GM11168 (cell line): Measurements from ENCODE around the gene RAVER1.

ENCODE experiments used
- in situ Hi-C: fragments of 300-500 bp; cut with MboI; formaldehyde crosslinking; loops from one replicate; pipeline ENCODE4 v1.12.0; 2022; ENCODE audit warnings: low sequenced_read_pairs; ENCODE audit not compliant: unreplicated experiment

The RAVER1 gene

DNA sequence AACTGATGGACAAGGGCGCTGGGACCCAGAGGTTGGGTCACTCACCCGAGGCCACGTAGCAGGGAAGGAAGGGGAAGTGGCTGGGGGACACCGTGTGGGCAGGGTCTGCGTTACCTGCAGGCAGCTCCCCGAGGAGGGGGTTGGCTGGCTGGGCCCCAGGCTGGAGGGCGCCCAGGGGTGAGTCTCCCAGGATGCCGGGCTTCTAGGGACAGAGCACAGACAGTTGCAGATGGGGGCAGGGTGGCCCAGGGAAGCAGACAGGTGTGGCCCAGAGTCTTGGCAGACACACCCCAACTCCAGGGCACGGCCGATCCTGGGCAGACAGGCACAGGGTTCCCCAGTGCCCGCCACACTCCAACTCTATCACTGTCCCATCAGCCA lies 11.9 kb downstream of the RAVER1 start:
- in situ Hi-C loops: no loop called here

DNA sequence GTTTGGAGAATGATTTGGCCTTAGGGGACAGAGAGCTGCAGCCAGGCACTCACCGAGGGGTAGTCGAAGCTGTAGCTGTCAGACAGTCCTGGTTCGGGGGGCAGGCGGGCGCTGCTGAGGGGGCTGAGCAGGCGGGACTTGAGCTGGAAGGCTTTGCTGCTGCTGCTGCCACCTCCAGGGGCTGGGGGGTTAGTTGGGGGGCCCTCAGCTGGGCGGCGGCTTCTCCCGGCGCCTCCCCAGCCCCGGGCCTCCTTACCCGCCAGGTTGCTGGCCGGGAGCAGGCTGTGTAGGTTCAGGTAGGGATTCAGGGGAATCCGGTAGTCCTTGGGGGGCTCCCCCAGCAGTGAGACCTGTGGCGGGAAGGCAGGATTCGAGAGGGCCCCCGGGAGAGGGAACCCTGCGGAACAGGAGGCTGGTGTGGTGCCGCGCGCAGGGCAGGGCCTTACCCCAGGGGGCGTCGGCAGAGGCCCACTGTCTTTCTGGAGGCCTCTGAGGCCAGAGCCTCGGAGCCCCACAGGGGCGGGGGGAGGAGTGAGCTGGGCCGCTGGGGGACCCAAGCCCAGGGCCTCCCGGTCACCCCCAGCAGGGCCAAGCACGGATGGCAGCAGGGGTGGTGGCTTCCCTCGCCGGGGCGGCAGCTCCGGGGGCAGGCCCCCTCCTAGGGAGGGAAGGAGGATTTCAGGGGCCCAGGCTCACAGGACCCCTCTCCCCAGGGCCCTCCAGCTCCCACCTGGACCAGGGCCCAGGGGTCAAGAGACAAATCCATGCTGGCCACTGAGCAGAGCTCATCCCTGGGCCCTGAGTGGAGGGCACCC lies 12.5 kb downstream of the RAVER1 start:
- in situ Hi-C loops: no loop called here

DNA sequence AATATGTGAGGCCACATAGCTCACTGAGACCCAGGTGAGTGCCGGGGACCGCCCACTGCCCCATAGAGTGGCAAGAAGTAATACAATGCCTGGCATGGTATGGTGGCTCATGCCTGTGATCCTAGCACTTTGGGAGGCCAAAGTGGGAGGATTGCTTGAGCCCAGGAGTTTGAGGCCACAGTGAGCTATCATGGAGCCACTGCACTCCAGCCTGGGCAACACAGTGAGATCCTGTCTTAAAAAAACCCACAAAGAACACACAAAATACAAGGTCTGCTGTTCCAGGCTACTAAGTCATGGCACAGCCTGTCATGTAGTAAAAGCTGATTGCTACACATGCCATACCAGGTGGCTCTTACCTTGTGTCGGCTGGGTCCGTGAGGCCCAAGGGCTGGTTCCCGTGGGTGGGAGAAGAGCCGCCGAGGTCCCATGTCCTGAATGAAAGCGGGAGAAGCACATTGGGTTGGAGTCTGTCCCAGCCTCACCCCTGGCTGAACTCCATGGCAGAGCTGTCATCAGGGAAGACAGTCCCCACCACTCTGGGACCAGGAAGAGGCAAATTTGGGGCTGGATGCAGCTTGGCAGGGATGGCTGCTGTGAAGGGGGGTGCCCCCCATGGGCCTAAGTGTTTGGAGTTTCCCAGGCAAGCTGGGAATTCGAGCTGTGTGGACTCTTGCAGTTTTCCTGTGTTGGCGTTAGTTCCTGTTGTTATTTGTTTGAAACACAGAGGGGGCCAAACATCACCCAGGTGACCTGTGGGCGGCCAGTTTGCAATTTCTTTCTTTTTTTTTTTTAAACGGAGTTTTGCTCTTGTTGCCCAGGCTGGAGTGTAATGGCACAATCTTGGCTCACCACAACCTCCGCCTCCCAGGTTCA lies 14.3 kb downstream of the RAVER1 start:
- in situ Hi-C loops: no loop called here

DNA sequence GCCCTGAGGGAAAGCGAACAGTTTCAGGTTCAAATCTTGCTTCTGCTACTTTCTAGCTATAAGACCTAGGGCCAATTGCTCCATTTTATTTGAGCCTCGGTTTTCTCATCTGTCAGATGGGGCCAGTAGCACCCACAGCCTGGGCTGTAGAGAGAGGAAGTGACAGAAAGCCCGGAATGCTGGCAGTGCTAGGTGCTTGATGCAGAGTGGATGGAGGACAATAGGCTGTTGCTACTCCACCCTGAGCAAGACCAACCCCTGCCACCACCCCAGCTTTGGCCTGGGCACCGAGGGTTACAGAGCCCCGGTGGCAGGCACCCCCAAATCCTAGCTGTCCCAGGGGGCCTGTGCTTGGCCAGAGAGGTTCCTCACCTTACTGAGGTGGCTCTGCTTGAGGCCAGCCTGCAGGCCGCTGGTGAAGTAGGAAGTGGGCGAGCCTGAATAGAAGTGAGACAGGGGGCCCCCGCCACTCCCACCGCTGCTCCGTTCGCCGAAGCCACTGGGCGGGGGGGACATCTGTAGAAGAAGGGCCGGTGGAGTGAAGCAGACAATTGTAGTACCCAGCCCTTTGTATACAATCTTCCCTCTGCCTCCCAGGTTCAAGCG lies 15.4 kb downstream of the RAVER1 start:
- in situ Hi-C loops: no loop called here

DNA sequence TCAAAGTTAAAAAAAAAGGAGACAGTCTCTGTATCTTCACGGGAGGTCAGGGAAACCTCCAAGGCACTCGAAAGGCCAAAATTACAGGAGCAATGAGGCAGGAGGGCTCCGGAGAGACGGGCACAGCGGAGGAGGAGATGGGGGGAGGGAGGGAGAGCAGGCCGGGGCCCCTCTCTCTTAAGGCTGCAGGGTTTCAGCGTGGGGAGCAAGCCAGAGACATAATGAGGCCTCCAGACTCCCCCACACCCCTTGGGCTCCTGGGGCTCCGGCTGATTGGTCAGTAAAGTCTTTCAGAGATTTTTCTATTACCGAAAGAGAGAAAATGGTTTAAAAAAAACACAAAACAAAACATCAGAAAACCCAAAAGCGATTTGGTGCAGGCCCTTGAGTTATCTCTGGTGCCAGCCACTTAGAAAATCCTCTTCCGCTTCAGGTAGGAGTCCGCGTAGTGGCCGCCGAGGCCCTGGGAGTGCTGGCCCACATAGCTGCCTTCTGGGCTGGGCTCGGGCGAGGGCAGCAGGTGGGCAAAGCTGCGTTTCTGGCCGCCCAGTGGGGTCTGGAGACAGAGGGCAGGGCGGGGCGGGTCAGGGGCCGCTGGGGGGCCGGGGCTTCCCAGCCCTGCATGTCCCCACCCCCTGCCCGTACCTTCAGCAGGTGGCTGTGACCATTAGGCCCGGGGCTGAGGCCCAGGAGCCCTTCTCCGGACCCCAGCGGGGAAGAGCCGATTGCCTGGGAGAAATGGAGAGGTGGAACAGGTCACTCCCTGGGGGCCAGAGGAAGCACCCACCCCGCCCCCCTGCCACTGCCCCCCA lies 16.1 kb downstream of the RAVER1 start:
- in situ Hi-C loops: no loop called here

DNA sequence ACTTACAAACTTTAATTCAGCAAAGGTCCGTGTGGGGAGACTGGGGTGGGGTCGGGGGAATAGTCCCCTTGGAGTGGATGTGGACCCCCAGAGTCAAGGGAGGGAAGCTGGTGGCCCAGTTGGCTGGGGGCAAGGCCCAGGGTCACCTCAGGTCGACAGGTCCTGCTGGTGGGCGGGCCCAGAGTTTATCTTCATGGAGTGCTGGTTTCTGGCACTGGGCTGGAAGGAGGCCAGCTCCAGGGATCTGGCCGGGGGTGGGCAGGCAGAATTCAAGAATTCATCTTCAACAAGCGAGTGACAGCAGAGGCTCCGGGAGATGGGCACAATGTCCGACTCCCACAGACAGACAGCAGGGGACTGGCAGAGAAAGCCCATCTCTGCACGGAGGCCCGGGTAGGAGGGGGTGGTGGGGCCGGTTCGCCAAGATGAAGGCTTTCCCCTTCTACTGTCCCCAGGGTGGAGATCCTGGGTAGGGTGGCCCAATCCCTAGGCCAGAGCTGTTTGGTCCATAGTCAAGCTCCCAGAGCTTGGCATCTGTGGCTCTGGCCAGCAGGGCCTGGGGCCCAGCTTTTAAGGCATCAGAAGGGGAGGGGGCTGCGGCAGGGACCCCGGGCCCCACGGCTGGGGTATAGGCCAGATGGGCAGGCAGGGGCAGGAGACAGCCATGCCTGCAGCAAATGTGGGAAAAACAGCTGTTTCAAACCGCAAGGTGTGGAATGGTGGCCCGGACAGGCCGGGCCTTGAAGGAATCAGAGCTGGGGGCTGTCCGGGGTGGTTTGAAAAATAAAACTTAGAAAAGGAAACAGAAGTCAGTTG lies 16.9 kb downstream of the RAVER1 start:
- in situ Hi-C loops: no loop called here

DNA sequence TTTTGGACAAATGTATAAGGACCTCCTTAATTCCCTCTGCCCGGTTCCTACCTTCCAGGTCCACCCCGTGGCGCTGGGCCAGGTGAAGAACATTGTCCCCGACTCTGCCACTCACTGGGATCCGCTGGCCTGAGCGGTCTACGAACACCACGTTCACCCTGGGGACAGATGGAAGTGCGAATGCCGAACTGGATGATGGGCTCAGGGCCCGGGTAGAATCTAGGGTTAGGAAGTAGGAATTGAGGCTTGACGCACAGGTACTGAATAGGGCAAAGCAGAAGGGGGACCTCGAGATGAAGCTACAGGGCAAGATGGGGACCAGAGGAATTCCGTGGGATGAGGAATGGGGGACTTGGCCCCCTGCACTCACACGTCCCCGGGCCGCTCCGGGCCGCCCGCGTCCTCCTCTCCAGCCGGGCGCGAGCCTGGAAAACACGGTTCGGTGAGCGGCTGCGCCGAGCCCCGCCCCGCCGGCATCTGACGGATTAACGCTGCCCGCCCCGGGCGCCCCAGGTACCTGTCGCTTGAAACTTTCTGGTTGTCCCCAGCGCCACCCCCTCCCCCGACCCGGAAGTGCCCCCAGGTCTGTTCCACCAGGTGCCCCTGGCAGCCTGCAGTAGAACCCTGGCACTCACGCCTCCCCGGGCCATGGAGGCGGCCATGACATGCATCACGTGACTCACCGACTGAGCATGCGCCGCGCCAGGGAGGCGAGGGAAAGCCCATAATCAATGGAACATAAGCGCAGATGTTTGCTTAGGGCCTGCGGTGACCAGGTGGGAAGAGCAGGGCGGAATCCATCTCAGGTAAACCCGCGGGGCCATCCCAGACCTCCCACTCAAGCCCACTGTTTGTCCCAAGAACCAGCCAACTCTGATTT lies 17.8 kb downstream of the RAVER1 start, which contains the start of gene FDX2:
TSS of gene FDX2 (minus strand) at position 681 of the 880 bp plus-strand sequence. CDS start at position 662, 19 bp downstream.
- in situ Hi-C loops: no loop called here

DNA sequence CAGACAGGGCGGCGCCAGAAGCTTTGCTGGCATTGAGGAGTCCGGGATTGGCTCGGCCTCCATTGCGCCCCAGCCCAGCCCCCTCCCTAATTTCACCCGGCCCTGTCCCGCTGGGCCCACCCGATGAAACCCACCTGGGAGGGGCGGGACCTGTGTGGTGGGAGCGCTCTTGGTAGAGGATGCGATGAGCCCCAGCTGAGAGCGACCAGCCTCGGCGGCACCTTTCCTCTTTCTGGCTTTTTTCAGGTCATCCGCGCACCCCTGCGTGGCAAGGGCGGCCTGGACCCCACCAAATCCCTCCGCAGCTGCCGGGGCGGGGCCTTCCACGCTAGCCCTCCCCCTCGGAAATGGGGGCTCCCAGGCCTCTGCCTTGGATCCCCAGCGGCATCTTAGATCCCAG lies 23.9 kb downstream of the RAVER1 start, which contains the start of gene ZGLP1:
TSS of gene ZGLP1 (minus strand) at position 393 of the 400 bp plus-strand sequence.
- in situ Hi-C loops: loop anchor here (5.0 kb wide), 1 partner anchor 42 kb away; no protein-coding TSS in a partner anchor

DNA sequence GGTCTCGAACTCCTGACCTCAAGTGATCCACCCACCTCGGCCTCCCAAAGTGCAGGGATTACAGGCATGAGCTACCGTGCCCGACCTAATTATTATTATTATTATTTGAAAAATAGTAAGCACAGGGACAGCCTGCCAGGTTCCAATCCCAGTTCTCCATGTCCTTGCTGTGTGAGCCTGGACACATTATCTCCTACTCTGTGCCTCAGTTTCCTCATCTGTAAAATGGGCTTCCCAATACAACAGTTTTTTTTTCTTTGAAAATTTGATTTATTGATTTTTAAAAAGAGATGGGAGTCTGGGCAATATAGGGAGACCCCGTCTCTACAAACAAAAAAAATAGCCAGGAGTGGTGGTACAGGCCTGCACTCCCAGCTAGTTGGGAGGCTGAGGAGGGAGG lies 27.0 kb downstream of the RAVER1 start:
- in situ Hi-C loops: loop anchor here (5.0 kb wide), 1 partner anchor 39 kb away; no protein-coding TSS in a partner anchor

DNA sequence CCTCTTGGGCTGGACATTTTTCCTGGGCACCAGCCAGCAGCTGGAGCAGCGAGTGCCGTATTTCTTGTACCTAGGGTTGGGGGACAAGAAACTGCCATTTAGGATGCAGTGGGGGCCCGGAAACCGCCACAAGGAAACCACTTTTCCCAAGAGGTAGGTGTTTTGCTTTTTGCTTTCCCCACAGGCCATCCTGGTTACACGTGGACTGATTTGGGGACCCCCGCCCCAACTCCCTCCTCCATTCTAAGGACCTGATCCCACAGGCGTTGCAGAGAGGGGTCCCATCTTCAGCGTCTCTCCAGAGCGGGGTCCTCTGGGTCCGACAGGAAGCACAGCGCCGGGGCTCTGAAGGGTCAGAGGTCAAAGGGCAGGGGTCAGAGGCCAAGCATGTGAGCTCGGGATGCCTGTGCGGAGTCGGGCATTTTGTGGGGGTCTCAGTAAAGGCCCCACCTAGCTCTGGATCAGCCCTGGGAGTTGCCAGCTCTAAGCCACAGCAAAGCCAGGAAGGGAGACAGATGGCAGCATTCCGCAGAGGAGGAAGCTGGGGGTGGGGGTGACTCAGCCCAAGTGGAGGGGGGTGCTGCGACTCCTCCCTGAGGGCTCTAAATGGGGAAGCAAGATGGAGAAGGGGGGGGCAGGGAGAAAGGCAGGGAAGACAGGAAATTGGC lies 28.1 kb downstream of the RAVER1 start:
- in situ Hi-C loops: loop anchor here (5.0 kb wide), 1 partner anchor 38 kb away; no protein-coding TSS in a partner anchor

DNA sequence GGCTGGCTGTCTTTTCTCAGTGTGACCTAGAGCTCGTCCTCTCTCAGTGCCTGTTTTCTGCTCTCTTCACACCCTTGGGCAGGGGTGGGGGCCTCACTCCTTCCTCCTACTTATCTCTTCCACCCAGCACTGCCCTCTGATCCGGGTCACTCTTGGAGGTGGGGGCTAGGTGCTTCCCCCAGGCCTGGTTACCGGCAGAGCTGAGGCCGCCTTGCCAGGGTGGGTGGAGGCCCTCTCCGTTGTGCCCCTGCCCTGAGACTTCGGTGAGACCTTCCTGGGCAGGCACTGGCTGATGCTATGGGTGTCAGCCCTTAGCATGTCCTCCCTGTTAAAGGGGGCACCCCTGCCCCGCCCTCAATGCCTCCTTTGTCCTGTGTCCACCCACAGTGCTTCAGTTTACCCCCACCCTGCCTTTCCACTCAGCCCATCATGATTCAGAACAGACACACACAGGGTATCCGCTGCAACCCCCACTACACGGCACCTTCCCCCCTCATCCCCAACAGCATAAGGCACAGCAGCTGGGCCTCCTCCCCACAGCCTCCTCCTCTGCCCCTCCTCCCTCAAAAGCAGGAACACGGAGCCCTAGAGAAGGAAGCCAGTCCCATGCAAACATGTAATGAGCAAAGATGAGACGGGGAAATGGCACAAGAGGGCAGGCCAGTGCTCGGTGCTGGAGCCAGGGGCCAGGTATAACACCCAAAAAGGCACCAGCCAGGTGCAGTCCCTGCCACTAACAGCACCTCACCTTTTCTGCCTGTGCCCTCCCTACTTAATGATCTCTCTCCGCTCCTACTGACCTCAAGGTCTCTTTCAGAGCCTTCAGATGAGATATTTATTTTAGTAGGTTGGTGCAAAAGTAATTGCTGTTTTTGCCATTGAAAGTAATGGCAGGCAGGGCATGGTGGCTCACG lies 33.5 kb downstream of the RAVER1 start:
- in situ Hi-C loops: no loop called here

DNA sequence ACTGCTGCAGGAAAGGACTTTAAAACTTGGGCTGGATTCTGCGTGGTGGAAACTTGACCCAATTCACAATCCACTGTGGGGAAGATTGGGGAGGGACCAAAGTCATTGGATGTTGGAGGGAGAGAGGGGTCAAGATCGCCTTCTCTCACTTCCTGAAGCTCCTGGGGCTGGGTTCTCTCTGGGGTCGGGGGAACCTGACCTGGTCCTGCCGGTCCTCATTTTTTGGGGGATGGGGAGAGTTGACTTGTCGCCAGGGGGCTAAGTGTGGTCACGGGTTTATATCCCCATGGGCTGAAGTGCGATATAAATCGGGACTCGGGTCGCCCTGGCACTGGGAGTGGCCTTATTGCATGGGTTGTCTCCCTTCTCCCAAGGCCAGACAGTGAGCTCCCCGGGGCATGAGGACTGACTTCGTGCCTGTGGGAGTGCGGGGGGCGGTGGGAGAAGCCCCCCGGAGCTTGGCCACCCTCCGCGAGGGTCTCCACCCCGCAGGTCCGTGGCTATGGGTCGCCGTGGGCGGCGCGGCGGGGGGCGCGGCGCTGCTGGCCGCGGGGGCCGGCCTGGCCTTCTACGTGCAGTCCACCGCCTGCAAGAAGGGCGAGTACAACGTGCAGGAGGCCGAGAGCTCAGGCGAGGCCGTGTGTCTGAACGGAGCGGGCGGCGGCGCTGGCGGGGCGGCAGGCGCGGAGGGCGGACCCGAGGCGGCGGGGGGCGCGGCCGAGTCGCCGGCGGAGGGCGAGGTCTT lies 37.3 kb downstream of the RAVER1 start:
- in situ Hi-C loops: no loop called here

DNA sequence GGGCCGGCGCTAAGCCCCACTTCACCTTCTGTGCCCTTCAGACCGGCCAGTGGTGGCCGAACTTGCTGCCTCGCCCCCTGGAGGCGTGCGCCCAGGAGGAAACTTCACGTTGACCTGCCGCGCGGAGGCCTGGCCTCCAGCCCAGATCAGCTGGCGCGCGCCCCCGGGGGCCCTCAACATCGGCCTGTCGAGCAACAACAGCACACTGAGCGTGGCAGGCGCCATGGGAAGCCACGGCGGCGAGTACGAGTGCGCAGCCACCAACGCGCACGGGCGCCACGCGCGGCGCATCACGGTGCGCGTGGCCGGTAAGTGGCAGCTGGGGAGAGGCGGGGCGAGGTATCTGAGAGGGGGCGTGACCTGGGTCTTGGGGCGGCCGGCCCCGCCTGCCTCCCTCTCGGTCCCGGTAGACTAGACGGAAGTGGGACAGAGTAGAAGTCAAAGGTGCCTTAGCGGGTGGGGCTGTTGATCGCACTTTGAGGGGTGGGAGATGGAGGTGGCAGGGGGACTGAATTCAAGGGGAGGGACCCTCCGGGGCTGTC lies 38.0 kb downstream of the RAVER1 start:
- in situ Hi-C loops: no loop called here

DNA sequence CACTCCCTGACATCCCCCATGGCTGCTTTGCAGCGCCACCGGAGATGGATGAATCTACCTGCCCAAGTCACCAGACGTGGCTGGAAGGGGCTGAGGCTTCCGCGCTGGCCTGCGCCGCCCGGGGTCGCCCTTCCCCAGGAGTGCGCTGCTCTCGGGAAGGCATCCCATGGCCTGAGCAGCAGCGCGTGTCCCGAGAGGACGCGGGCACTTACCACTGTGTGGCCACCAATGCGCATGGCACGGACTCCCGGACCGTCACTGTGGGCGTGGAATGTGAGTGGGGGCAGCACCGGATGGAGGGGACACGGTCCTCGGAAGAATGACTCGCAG lies 39.0 kb downstream of the RAVER1 start:
- in situ Hi-C loops: no loop called here

DNA sequence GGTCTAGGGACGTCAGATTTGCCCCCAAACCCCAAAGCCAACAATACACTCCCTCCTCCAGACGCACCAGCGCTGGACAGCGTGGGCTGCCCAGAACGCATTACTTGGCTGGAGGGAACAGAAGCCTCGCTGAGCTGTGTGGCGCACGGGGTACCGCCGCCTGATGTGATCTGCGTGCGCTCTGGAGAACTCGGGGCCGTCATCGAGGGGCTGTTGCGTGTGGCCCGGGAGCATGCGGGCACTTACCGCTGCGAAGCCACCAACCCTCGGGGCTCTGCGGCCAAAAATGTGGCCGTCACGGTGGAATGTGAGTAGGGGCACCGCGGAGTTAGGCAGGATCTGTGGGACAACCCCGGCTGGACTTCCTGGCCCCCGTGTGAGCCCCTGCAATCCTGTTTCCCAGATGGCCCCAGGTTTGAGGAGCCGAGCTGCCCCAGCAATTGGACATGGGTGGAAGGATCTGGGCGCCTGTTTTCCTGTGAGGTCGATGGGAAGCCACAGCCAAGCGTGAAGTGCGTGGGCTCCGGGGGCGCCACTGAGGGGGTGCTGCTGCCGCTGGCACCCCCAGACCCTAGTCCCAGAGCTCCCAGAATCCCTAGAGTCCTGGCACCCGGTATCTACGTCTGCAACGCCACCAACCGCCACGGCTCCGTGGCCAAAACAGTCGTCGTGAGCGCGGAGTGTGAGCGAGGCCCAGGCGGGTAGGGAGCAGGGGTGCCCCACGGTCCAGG lies 39.5 kb downstream of the RAVER1 start:
- in situ Hi-C loops: no loop called here
